PC-9 (cell line): Measurements from ENCODE around the gene CRIP1. TPM values are rescaled to one million over a fixed set of nuclear protein-coding genes. Genes with fewer than 3 reads are reported as not detected.

Experiments
- BruUV-seq: library from RNA; stranded (reverse); fragments of 400-500 nt; replicated peaks from 2 replicates; lab custom pipeline; 2021; lab: Mats Ljungman, UMichigan
- CTCF ChIA-PET: fragments of 300-600 bp; sonication (Branson Sonifier 250); formaldehyde crosslinking; loops from one replicate; lab custom pipeline; 2022; ENCODE audit warnings: antibody characterized with exemption; lab: Charles Lee
- POLR2A ChIA-PET: fragments of 300-600 bp; sonication (Branson Sonifier 250); formaldehyde crosslinking; loops from one replicate; lab custom pipeline; 2022; ENCODE audit warnings: antibody characterized with exemption; ENCODE audit not compliant: unreplicated experiment; lab: Charles Lee
- DNase-seq, 2 experiments: peaks; one replicate each; pipeline versions ENCODE4 v3.0.0 to v3.0.0-alpha.2; 2015 to 2022; ENCODE audit warnings: mixed read lengths in 1 of 2
- H2AFZ ChIP-seq: fragments of 200-600 bp; sonication (generic); 2 replicates; pipeline ENCODE4 v1.8.1; 2017; ENCODE audit warnings: antibody characterized with exemption
- H3F3A ChIP-seq: fragments of 200-600 bp; sonication (generic); 2 replicates; pipeline ENCODE4 v1.8.1; 2017; ENCODE audit warnings: antibody characterized with exemption, mild to moderate bottlenecking, low read depth; ENCODE audit not compliant: insufficient read depth
- H3K27ac ChIP-seq: fragments of 200-600 bp; sonication (generic); 2 replicates; pipeline ENCODE4 v1.6.1; 2016; ENCODE audit warnings: mixed run types
- H3K27me3 ChIP-seq: fragments of 200-600 bp; sonication (generic); 2 replicates; pipeline ENCODE4 v1.6.1; 2016; ENCODE audit warnings: low read depth, mixed run types; ENCODE audit not compliant: insufficient read depth
- H3K36me3 ChIP-seq: fragments of 200-600 bp; sonication (generic); 2 replicates; pipeline ENCODE4 v1.6.1; 2016; ENCODE audit warnings: low read depth, mixed run types
- H3K4me1 ChIP-seq: fragments of 200-600 bp; sonication (generic); replicated peaks from 2 replicates; pipeline ENCODE4 v1.6.1; 2016; ENCODE audit warnings: mixed run types; ENCODE audit not compliant: insufficient read depth
- H3K4me2 ChIP-seq: fragments of 200-600 bp; sonication (generic); 2 replicates; pipeline ENCODE4 v1.6.1; 2017; ENCODE audit warnings: mixed run types
- H3K4me3 ChIP-seq: fragments of 200-600 bp; sonication (generic); 2 replicates; pipeline ENCODE4 v1.6.1; 2016; ENCODE audit warnings: mixed run types
- H3K79me2 ChIP-seq: fragments of 200-600 bp; sonication (generic); 2 replicates; pipeline ENCODE4 v1.6.1; 2017; ENCODE audit warnings: low read depth, mixed run types
- H3K9me2 ChIP-seq: fragments of 200-600 bp; sonication (generic); 2 replicates; pipeline ENCODE4 v1.8.1; 2017; ENCODE audit warnings: mild to moderate bottlenecking; ENCODE audit not compliant: insufficient read depth
- H3K9me3 ChIP-seq: fragments of 200-600 bp; sonication (generic); 2 replicates; pipeline ENCODE4 v1.8.1; 2016; ENCODE audit warnings: low read depth; ENCODE audit not compliant: insufficient read depth
- H4K20me1 ChIP-seq: fragments of 200-600 bp; sonication (generic); 2 replicates; pipeline ENCODE4 v1.8.1; 2017; ENCODE audit not compliant: insufficient read depth
- EZH2 ChIP-seq: fragments of 200-600 bp; sonication (generic); IDR thresholded peaks from 2 replicates; pipeline ENCODE4 v1.8.0; 2017; ENCODE audit warnings: antibody characterized with exemption, low read depth
- intact Hi-C: fragments of 100-400 bp; cut with micrococcal nuclease; formaldehyde crosslinking; loops from one replicate; pipeline ENCODE4 v1.10.0; 2022; ENCODE audit not compliant: unreplicated experiment
- total RNA-seq: library from RNA; stranded (reverse); gene quantifications from 2 replicates; pipeline ENCODE4 v1.2.3, GENCODE V29; 2021
- TF ChIP-seq, protein P1 (sequence below): fragments of 200-600 bp; sonication (generic); conservative IDR thresholded peaks from 2 replicates; pipeline ENCODE4 v1.6.1; 2017; ENCODE audit warnings: mixed run types, antibody characterized with exemption, mild to moderate bottlenecking, moderate library complexity

Gene CRIP1
- total RNA-seq, 1 experiment from 2014 or later: 296 TPM

DNA sequence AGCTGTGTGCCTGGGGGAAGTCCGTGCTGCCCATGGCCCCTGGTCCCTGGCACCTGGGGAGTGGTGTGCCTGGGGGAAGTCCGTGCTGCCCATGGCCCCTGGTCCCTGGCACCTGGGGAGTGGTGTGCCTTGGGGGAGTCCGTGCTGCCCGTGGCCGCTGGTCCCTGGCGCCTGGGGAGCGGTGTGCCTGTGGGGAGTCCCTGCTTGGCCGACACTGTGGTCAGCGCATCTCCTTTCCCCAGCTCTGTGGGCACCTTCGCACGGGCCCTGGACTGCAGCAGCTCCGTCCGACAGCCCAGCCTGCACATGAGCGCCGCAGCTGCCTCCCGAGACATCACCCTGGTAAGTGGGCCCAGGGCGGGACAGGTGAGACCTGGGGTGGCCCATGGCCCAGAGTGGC, 26.6 kb upstream of the CRIP1 start:
- CTCF ChIA-PET: no interaction called here
- no TSS peak for BruUV-seq
- Histone ChIP-seq H3K27ac (no peak overlapping the region), H3K4me2 (no peak overlapping the region), H3K9me2 (no peaks in the 10 kb centered on the region), H3F3A (0 out of 2 replicates have a peak, but pooled peaks cover 5% of the 10 kb centered on the region), H3K79me2 (no peaks in the 10 kb centered on the region), H3K9me3 (no peaks in the 10 kb centered on the region), H3K4me3 (no peak overlapping the region), H4K20me1 (peaks cover 4% of the 10 kb centered on the region), H3K27me3 (no peaks in the 10 kb centered on the region), H3K4me1 (peaks cover 6% of the 10 kb centered on the region), H2AFZ (no peak overlapping the region), H3K36me3 (peaks cover 5% of the 10 kb centered on the region; the same call in 1 of the 2 replicates)
- intact Hi-C loops: no loop called here
- POLR2A ChIA-PET: no interaction called here
- no peak for TF ChIP-seq EZH2
- TF ChIP-seq, protein P1, sequence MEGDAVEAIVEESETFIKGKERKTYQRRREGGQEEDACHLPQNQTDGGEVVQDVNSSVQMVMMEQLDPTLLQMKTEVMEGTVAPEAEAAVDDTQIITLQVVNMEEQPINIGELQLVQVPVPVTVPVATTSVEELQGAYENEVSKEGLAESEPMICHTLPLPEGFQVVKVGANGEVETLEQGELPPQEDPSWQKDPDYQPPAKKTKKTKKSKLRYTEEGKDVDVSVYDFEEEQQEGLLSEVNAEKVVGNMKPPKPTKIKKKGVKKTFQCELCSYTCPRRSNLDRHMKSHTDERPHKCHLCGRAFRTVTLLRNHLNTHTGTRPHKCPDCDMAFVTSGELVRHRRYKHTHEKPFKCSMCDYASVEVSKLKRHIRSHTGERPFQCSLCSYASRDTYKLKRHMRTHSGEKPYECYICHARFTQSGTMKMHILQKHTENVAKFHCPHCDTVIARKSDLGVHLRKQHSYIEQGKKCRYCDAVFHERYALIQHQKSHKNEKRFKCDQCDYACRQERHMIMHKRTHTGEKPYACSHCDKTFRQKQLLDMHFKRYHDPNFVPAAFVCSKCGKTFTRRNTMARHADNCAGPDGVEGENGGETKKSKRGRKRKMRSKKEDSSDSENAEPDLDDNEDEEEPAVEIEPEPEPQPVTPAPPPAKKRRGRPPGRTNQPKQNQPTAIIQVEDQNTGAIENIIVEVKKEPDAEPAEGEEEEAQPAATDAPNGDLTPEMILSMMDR: no peak
- no peak for DNase-seq

- no peak for DNase-seq
- ChIA-PET CTCF (no interaction called here), POLR2A (no interaction called here)
Measured at GRCh38 chr14:105460616-105461015, 26.1 kb upstream of the CRIP1 start.

GRCh38 chr14:105461903-105462302, 24.8 kb upstream of the CRIP1 start:
- H3K9me3 ChIP-seq: no peaks in the 10 kb centered on the region
- H4K20me1 ChIP-seq: peaks cover 9% of the 10 kb centered on the region
- no peak for DNase-seq
- H3K79me2 ChIP-seq: no peaks in the 10 kb centered on the region
- H3F3A ChIP-seq: peaks cover 14% of the 10 kb centered on the region; the same call in 1 of the 2 replicates
- H3K27ac ChIP-seq: no peak overlapping the region
- no peaks in the 10 kb centered on the region for H3K27me3 ChIP-seq
- POLR2A ChIA-PET: no interaction called here
- CTCF ChIA-PET: no interaction called here
- TF ChIP-seq EZH2: no peak
- TF ChIP-seq, protein P1: no peak
- peaks cover 24% of the 10 kb centered on the region for H3K4me1 ChIP-seq
- no peak overlapping the region for H2AFZ ChIP-seq
- no peaks in the 10 kb centered on the region for H3K9me2 ChIP-seq
- intact Hi-C loops: no loop called here
- no peak overlapping the region for H3K4me3 ChIP-seq
- H3K36me3 ChIP-seq: peaks cover 5% of the 10 kb centered on the region; the same call in 1 of the 2 replicates
- no TSS peak for BruUV-seq
- H3K4me2 ChIP-seq: no peak overlapping the region

More at GRCh38 chr14:105460616-105461015, 26.1 kb upstream of the CRIP1 start:
- H3K4me2 ChIP-seq: no peak overlapping the region
- intact Hi-C loops: no loop called here
- BruUV-seq: no TSS peak
- H3K4me1 ChIP-seq: peaks cover 11% of the 10 kb centered on the region
- H3K27ac ChIP-seq: no peak overlapping the region
- H2AFZ ChIP-seq: no peak overlapping the region
- H4K20me1 ChIP-seq: peaks cover 4% of the 10 kb centered on the region
- TF ChIP-seq, protein P1: no peak
- TF ChIP-seq EZH2: no peak
- H3F3A ChIP-seq: peaks cover 10% of the 10 kb centered on the region; the same call in 1 of the 2 replicates
- no peaks in the 10 kb centered on the region for H3K79me2 ChIP-seq
- H3K4me3 ChIP-seq: no peak overlapping the region
- H3K9me2 ChIP-seq: no peaks in the 10 kb centered on the region
- H3K36me3 ChIP-seq: peaks cover 5% of the 10 kb centered on the region; the same call in 1 of the 2 replicates
- no peaks in the 10 kb centered on the region for H3K9me3 ChIP-seq
- H3K27me3 ChIP-seq: no peaks in the 10 kb centered on the region
